HG03575 (cell line): ENCODE measurements around the gene SFN.
"Not testable (repeated sequence)": the region's sequence is repeated elsewhere in the genome, so short reads cannot be mapped to it uniquely, and the experiment has no call there.

Source experiments
- ATAC-seq: cut with Tn5 transposase; IDR thresholded peaks from one replicate; pipeline ENCODE4 v1.9.1; 2021; ENCODE audit not compliant: unreplicated experiment, insufficient number of reproducible peaks, low FRiP score; ENCODE audit errors: extremely low read depth

Gene SFN

DNA sequence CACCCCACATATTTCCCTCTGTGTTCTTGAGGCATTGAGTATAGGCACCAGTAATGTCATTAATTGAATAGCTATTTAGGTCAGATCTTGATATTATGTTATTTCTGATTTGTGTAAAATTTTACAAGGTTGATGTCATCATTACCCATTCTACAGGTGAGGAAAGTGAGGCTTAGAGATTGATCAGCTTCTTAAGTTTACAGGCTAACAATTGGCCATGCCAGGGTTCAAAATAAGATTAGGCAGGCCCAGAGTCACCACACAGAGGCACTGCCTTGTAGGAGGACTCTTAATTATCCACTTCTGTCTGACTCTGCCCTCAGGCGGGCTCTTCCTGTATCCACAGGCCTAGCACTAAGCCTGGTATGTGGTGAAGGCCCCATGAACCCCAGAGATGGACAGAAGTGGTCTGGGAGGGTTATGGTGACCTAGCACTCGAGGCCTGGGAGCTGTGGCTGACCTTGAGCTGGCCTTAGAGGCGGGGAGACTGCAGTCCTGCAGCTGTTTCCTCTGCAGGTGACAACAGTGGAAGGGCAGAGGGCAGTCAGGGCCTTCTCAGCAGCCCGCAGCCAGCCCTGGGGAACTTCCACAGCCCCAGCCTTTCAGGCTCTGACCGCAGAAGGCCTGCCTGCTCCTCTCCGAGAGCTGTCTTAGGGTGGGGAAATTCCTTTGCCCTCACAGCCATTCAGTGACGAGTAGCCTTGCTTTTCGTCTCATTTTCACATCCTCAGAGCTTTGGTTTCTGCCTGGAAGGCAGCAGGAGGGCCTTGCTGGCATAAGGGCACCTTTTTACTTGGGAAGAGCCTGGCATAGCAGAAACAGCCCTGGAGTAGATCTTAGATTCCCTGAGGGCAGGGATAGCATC, 24.2 kb upstream of the SFN start:
- peak; percentile 48 for ATAC-seq

DNA sequence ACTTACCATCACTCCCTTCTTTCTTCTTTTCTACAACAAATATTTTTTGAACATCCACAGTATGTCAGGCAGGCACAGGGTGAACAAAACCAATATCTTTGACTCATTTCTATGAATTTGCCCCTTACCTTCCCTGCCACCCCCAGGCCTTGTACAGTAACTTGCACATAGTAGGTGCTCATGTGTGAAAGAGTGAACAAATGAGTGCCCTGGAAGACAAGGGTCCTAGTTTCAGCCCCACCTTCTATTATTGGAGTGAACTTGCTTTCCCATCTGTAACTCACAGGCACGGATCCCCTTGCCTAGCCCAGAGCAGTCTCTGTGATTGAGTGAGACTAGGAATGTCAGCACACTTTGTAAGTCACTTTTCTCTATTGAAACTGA, 23.6 kb upstream of the SFN start:
- no peak for ATAC-seq

DNA sequence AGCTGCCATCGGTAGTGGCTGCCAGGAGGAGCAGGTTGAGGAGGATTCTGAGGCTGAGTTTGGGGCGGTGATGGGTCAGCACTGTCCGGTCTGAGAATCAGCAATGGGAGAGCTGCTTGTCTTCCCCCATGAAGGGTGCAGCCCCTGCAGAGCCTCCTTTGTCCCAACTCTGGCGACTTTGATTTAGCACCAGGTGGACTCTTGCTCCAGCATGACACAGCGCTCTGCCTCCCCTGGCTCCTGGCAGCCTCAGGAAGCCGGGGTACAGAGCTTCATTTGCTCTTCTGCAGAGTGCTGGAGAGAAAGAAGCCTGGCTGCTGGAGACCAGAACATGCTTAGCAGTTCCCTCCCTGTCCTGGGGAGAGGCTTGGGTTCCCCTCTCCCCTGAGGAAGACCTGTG, 23.2 kb upstream of the SFN start:
- no peak for ATAC-seq

DNA sequence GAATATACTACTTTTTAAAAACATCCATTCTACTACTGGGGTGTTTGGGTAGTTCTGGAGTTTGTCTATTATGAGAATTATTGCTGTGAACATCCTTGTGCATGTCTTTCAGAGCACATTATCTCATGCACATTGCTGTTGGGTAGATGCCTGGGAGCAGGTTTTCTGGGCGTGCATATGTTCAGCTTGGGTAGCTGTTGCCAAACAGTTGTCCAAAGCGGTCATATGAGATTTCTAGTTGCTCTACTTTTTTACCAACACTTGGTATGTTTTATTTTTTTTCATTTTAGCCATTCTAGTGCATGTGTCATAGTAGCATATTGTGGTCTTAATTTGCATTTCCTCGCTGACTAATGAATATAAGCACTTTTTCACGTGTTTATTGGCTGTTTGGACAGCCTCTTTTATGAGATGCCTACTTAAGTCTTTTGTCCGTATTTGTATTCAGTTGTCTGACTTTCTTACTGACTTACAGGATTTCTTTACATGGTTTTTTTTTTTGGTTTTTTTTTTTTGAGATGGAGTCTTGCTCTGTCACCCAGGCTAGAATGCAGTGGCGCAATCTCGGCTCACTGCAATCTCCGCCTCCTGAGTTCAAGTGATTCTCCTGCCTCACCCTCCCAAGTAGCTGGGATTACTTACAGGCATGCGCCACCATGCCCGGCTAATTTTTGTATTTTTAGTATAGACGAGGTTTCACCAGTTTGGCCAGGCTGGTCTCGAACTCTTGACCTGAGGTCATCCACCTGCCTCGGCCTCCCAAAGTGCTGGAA, 18.3 kb upstream of the SFN start:
- no peak for ATAC-seq

DNA sequence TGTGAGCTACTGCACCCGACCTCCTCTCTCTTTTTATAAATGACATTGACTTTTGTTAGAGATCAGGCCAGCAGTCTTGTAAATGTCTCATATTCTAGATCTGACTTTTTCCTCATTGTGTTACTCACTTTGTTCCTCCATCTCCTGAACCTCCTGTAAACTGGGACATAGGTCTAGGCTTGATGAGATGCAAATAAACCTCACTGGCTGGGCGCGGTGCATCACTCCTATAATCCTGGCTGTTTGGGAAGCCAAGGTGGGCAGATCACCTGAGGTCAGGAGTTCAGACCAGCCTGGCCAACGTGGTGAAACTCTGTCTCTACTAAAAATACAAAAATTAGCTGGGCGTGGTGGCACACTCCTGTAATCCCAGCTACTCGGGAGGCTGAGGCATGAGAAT, 15.1 kb upstream of the SFN start:
- ATAC-seq, result not testable (repeated sequence)

DNA sequence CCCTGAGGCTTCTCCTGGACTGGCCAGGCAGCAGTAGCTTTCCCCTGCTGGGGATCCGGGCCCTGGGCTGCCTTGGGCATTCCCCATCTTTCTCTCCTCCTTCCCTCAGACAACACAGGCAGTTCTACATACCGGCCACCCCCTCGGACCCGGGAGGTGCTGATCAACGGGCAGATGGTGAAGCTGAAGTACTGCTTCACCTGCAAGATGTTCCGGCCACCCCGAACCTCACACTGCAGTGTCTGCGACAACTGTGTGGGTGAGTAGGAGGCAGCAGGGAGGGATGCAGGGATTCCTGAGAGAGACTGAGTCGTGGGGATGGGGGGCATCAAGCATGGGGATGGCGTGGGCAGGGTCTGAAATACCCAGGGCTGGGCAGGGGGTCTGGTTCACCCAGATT, 14.4 kb upstream of the SFN start:
- ATAC-seq, result no peak

DNA sequence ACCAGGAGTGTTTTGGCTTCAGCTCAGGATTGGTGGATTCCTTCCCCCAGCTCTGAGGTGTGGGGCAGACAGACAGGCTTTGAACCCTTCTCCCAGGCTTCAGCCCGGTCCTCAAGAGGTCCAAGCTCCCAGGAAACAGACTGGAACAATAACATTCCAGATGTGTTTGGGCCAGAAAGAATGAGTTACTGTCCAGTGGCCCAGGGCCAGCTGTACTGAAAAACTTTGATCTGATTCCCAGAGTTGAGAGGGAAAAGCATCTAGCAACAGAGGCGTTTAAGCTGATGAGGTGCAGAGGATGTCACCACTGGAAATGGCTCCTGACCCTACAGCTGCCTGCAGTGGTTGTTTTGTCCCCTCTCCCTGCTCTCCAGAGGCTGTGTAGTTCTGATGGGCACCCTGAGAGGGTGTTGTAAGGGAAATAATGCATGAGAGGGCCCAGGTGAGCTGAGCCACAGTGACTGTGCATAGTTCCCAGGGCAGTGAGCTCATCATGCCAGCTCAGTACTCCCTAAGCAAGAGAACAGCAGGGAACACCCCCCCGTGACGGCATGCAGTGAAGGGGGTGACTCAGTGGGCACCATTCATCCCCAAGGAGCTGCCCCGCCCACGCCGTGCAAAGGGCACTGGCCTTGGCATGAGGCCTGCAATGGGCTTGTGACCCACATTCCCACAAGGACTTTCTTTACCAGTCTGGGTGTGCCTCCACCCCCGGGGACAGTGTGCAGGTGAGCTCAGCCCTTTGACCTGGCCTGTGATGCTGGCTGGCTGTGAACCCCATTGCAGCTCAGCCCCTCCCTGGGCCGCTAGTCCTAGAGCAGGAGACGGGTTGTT, 13.8 kb upstream of the SFN start:
- no peak for ATAC-seq

DNA sequence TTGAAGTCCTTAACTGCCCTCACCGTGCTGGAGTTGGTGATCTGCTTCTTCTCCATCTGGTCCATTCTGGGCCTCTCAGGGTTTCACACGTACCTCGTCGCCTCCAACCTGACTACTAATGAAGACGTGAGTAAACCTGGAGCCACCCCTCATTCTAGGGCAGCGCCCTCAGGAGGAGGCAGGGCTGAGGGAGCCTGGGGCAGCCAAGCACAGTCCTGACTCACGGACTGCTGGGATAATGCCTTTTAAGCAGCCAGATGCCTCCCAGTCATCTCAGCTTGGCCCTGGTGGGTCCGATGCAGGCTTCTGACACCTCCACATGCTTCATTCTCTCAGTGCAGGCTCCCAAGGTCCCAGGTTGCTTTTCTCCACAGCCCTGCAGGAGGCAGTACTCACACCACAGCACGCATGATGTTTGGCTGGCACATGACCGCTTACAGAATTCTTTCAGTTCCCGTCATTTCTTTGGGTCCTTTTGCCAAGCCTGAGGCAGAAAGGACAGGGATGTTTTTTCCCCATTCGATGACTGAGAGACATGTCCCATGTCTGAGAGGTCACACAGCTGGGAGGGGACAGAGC, 11.8 kb upstream of the SFN start:
- ATAC-seq, result no peak

DNA sequence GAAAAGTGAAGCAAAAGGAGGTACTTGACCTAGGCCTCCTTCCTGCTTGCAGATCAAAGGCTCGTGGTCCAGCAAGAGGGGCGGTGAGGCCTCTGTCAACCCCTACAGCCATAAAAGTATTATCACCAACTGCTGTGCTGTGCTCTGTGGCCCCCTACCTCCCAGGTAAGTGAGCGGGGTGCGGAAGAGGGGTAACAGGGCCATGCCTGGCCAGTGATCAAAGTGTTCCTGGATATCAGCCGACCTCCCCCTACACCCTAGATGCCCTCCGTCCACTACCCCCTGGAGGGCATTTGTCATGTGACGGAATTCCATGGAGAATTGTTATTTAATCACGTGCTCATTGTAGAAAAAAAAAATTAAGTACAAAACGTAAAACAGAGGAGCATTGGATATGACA, 10.2 kb upstream of the SFN start:
- ATAC-seq, result no peak

DNA sequence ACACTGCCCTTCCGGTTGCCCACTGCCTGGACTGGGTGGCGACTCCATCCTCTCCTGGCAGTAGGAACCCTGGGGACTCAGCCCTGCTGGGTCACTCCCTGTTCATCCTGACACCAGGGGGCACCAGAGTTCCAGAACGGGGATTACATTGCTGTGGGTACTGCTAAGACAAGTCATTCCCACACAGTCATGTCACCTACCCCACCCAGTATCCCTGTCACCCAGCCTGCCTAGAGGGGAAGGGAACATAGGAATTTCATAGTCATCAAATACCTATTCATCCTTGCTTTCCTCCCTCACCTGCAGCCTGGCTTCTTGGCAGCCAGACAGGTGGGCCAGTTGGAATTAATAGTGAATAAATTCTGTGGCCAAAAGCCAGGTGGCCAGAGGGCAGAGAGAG, 9.8 kb upstream of the SFN start:
- no peak for ATAC-seq

DNA sequence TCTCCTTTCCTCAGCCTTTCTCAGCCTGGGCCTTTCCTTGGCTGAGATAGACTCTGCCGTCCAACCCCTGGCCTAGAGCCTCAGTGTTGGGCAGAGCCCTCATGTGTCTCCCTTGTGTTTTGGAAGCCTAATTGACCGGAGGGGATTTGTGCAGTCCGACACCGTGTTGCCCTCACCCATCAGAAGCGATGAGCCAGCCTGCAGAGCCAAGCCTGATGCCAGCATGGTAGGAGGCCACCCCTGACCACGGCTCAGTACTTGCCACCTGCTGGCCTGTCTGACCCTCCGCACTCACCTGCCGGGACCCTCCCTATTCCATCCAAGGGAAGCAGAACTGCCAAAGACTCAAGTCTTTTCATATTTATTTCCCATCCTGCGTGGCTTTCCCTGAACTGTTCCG, 9.3 kb upstream of the SFN start:
- no peak for ATAC-seq

DNA sequence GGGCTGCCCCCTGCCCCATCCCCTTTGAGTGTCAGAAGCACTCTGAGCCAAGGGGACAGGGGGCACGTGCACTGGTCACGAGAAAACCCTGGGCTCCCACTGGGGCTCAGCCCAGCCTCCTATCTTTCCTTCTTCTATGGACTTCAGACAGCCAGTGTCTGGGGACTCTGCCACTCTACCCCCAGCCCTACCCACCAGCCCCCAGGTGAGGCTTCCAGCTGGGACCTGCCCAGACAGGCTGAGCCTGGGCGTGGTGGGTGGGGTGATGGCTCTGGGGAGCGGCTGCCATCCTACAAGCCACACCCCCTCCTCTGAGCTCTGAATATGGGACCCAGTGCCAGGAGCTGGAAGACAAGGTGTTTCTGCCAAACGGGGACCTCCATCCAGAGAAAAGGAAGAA, 8.0 kb upstream of the SFN start:
- no peak for ATAC-seq

DNA sequence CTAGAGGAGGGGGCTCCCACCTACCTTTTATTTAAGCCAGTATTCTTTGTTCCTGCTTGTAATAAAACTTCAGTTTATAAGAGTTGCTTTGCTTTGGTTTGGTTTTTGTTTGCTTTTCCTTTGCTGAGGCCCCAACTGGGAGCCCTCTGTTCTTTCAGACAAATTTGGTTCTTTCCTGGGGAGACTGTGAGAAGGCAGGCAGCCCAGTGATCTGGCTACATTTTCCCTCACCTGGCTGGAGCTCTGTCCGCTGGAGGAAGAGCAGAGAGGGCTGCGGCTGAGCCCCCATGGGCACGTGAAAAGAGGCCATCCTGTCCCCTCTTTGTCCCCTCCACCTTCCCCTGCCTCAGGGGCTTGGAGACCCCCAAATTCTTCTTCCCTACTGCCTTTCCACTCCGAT, 7.3 kb upstream of the SFN start:
- ATAC-seq, result no peak

DNA sequence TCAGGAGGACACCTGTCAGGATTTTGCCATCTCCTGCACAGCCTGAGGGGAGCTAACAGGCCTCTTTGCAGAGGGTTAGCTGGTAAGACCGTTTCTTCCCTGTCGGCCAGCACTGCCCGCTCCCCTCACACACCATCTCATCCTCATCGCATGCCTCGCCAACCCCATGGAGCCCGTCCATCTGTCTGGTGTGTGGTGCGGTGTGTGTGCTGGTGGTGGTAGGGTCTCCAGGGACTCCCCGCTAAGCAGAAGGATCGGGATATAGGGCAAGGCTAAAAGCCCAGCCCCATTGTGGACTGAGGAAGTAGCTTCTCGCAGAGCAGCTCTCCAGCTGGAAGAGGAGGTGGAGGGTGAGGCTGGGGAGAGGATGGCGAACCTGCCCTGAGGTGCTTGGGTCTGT, 6.8 kb upstream of the SFN start:
- no peak for ATAC-seq

DNA sequence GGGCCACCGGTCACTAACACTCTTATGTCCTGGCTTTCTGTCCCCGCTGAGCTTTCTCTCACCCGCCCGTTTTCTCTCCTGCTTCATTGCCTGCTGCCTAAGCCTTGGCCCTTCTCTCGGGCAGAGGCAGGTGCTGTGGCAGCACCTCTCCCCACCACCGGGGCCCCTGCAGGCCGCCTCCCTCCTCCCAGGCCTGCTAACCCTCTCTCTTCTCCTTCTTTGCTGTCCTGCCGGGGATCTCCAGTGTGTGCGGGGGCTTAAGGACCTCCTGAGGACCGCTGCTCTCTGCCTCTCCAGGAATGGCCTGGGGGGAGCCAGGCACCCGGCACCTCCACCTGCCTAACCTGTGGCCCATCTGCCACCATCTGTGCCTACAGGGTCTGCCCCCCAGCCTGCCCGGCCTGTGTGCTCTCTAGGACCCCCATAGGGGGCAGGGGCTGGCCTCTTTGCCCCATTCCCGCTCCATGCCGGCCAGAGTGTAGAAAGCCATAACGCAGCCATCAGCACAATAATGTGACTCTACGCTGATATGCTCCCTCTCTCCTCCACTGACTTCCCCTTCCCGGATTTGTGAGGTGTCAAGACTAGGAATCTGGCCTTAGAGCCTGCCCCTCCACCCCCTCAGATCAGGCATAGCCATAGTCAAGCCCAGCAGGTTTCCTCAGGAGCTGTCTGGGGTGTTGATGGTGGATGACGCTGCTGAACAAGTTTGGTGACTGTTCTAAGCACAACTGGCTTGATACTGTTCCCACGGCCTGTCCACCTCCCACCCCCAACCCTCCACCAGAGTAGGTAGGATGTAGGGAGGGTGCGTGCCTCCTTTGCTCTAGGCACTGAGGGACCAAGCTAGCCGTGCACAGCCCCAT, 6.1 kb upstream of the SFN start:
- ATAC-seq, result no peak

DNA sequence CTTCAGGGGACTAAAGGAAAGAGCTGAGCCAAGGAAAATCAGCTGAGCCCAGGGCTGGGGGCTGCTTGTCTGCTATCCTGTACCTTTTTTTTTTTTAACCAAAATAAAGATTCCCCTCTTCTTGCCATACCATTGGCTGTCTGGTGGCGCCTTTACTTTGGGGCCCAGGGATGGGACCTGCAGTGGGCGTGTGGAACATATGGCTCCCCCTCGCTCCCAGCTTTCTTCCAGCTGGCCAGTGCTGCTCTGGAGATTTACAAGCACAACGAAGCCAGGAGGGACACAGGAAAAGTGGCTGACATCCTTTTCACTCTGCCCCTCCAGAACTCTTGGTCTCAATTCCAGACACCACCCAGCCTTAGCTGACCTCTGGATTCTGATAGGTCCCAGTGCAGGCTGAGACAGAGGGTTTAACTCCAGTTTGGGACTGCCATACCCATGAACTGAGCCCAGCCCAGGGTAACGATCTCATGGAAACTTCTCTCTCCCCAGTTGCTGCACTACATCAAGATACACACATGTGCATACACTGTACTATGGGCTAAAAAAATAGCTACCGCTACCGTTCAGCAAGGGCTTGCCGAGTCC, 5.4 kb upstream of the SFN start:
- no peak for ATAC-seq

DNA sequence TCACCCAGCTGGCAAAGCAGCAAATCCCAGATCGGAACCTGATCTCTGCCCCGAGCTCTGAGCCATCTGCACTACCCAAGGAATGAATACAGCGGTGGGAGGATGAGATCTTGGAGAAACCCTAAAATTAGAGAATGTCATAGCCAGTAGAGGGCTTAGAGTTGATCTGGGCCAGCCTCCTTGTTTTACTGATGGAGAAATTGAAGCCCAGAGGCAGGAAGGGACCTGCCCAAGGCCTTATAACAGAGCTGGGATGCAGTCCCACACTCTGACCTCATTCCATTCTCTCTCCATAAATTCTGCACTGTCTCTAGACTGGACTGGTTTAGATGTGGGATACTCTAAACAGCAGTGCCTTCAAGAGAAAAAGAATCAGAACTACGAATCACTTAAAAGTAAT, 4.8 kb upstream of the SFN start:
- ATAC-seq, result no peak
